Breast epithelium (tissue), 4 donors: Measurements from ENCODE around the gene MFSD2B. TPM values are rescaled to one million over a fixed set of nuclear protein-coding genes. Genes with fewer than 3 reads are reported as not detected.
"Not testable (repeated sequence)": the region's sequence is repeated elsewhere in the genome, so short reads cannot be mapped to it uniquely, and the experiment has no call there.

Experiments
- DNase-seq, 2 donors: peaks; one replicate each; pipeline ENCODE4 v3.0.0-alpha.2; 2019; ENCODE audit warnings: low spot score in 2 of 2
- H3K27ac ChIP-seq, 2 donors: fragments of 200-600 bp; sonication (generic) in 1 of 2; one replicate each; pipeline ENCODE4 v1.5.1; 2016 to 2019; ENCODE audit warnings: mild to moderate bottlenecking in 1 of 2
- H3K27me3 ChIP-seq, 2 donors: fragments of 200-600 bp; sonication (generic) in 1 of 2; one replicate each; pipeline versions ENCODE4 v1.5.1 to v1.6.0; 2017 to 2019; ENCODE audit warnings: control low read depth in 1 of 2, mild to moderate bottlenecking in 1 of 2
- H3K36me3 ChIP-seq: fragments of 200-600 bp; one replicate; pipeline ENCODE4 v1.5.1; 2019
- H3K4me1 ChIP-seq, 2 donors: fragments of 200-600 bp; sonication (generic); one replicate each; pipeline ENCODE4 v1.5.1; 2016 to 2019; ENCODE audit warnings: control low read depth in 1 of 2
- H3K4me3 ChIP-seq, 3 donors: fragments of 200-600 bp; sonication (generic); 1 replicate in 2 of 3; 2 replicates in 1 of 3; pipeline ENCODE4 v1.5.1; 2016 to 2019; ENCODE audit warnings: mild to moderate bottlenecking in 3 of 3, moderate library complexity in 2 of 3
- H3K9me3 ChIP-seq, 2 donors: fragments of 200-600 bp; sonication (generic) in 1 of 2; one replicate each; pipeline ENCODE4 v1.5.1; 2016 to 2019; ENCODE audit warnings: control low read depth in 1 of 2
- POLR2A ChIP-seq: fragments of 450-650 bp; IDR thresholded peaks from one replicate; pipeline ENCODE4 v1.6.1; 2016; ENCODE audit warnings: antibody characterized with exemption, mild to moderate bottlenecking, moderate library complexity
- POLR2AphosphoS5 ChIP-seq, 3 donors: sonication (generic); formaldehyde crosslinking; IDR thresholded peaks; one replicate each; pipeline ENCODE4 v1.6.1; 2017; ENCODE audit warnings: antibody characterized with exemption in 3 of 3
- intact Hi-C: fragments of 100-400 bp; cut with DNase I; formaldehyde crosslinking; loops from one replicate; pipeline ENCODE4 v1.15.1; 2023; ENCODE audit warnings: low total_unique reads
- total RNA-seq, 3 donors: library from RNA; depleted of rRNA; stranded (reverse); fragments of >200 nt; gene quantifications; one replicate each; pipeline ENCODE4 v1.1.0, GENCODE V29; 2016
- TF ChIP-seq, protein P1 (sequence below), 3 donors: fragments of 450-650 bp; IDR thresholded peaks; one replicate each; pipeline ENCODE4 v1.5.1; 2016 to 2017; ENCODE audit warnings: antibody characterized with exemption in 3 of 3, mild to moderate bottlenecking in 3 of 3, moderate library complexity in 3 of 3

The MFSD2B gene
- total RNA-seq, 3 donors from 2014 or later = not detected

DNA sequence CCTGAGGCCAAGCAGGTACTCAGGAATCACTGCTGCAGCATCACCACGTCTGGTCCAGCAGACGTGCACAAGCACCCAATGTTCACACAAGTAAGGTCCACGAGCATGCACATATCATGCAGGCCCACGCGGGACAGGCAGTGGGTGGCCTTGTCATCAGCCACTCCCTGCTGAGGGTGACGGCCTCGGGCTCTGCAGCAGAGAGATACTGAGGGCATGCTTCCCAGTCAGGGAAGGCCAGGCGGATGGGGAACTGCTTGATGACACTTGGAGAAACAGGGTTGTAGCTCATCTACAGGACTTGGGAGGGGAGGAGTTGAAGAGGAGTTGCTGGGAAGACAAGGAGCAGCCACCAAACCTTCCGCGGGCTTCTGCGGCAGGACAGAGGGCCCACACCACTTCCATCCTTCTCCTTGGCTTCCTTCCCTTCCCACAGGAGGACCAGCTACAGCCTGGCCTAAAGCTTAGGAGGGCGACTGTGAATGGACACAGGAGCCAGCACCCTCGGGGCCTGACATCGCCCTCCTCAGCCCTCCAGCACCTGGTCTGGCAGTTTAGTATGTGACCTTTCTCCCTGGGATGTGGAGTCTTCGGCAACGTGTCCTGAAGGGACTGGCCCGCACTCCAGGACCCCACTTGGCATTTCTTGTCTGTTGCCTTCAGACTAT is 15.2 kb downstream of the MFSD2B start:
- H3K36me3 ChIP-seq = no peaks in the 10 kb centered on the region
- no peak for DNase-seq
- no peak for TF ChIP-seq POLR2AphosphoS5 (IDR thresholded peaks at IDR 0.05)
- no peak for TF ChIP-seq POLR2A
- TF ChIP-seq, protein P1, sequence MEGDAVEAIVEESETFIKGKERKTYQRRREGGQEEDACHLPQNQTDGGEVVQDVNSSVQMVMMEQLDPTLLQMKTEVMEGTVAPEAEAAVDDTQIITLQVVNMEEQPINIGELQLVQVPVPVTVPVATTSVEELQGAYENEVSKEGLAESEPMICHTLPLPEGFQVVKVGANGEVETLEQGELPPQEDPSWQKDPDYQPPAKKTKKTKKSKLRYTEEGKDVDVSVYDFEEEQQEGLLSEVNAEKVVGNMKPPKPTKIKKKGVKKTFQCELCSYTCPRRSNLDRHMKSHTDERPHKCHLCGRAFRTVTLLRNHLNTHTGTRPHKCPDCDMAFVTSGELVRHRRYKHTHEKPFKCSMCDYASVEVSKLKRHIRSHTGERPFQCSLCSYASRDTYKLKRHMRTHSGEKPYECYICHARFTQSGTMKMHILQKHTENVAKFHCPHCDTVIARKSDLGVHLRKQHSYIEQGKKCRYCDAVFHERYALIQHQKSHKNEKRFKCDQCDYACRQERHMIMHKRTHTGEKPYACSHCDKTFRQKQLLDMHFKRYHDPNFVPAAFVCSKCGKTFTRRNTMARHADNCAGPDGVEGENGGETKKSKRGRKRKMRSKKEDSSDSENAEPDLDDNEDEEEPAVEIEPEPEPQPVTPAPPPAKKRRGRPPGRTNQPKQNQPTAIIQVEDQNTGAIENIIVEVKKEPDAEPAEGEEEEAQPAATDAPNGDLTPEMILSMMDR (IDR thresholded peaks at IDR 0.05) = no peak

DNA sequence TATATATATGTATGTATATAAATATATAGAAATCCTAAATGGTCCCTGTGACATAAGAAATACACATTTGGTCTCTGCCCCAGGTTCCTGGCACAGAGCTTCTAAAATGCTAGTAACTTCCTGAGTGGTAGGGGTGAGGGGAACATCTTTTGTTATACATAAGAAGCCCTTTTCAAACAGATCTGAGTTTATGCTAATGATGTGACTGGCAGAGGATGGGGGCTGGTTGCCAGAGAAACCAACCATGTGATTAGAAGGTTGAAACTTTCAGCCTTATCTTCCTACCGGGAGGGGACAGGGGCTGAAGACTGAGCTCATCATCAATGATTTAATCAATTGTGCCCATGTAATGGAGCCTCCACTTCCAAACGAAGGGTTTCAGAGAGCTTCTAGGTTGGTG is 16.3 kb downstream of the MFSD2B start:
- Histone ChIP-seq H3K27ac (no peak overlapping the region), H3K9me3 (no peaks in the 10 kb centered on the region), H3K4me3 (no peak overlapping the region), H3K27me3 (no peaks in the 10 kb centered on the region), H3K36me3 (peaks cover 6% of the 10 kb centered on the region), H3K4me1 (no peaks in the 10 kb centered on the region)
- DNase-seq = no peak
- TF ChIP-seq, protein P1 (IDR thresholded peaks at IDR 0.05) = no peak
- TF ChIP-seq POLR2AphosphoS5 (IDR thresholded peaks at IDR 0.05) (no peak), POLR2A (no peak)
- intact Hi-C loops = no loop called here

More for the DNA sequence above, 15.2 kb downstream of the MFSD2B start:
- H3K4me3 ChIP-seq = no peak overlapping the region
- no peaks in the 10 kb centered on the region for H3K4me1 ChIP-seq
- H3K27ac ChIP-seq = no peak overlapping the region
- no peaks in the 10 kb centered on the region for H3K9me3 ChIP-seq
- no peaks in the 10 kb centered on the region for H3K27me3 ChIP-seq
- intact Hi-C loops = no loop called here

DNA sequence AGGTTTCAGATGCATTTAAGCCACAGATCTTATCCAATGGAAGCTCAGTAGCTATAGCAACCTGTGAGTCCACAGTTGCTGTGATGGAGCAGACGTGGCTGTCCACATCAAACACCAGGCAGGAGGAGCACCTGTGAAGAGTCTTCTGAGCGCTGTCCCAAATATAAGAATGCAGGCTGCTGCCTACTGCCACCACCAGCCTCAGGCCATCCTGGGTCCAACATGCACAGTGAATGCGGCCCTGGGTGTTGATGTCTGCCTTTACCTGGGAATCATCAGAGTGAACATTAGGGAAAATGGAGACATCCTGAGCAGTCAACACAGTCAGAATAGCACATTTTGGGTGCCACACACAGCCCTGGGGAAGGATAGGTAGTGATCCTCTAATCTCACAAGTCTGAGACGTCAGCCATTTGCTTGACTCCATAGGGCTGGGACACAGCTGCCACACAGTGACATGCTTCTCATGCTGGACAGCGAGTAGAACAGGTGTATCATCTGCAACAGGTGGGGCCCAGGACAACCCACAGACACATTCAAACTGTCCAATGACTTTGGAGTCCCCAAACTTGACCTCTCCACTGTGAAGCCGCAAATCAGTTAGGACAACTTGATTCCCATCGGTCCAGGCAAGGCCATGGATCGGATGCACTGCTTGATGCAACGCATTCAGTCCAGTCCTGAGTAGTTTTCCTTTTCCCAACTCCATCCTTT is 29.1 kb downstream of the MFSD2B start:
- no peak overlapping the region for H3K4me3 ChIP-seq
- H3K27me3 ChIP-seq = no peaks in the 10 kb centered on the region
- no peak for DNase-seq
- no peak overlapping the region for H3K27ac ChIP-seq
- intact Hi-C loops = no loop called here
- no peaks in the 10 kb centered on the region for H3K9me3 ChIP-seq
- H3K4me1 ChIP-seq = no peaks in the 10 kb centered on the region
- no peaks in the 10 kb centered on the region for H3K36me3 ChIP-seq
- no peak for TF ChIP-seq POLR2A
- TF ChIP-seq, protein P1 (IDR thresholded peaks at IDR 0.05) = no peak
- no peak for TF ChIP-seq POLR2AphosphoS5 (IDR thresholded peaks at IDR 0.05)

DNA sequence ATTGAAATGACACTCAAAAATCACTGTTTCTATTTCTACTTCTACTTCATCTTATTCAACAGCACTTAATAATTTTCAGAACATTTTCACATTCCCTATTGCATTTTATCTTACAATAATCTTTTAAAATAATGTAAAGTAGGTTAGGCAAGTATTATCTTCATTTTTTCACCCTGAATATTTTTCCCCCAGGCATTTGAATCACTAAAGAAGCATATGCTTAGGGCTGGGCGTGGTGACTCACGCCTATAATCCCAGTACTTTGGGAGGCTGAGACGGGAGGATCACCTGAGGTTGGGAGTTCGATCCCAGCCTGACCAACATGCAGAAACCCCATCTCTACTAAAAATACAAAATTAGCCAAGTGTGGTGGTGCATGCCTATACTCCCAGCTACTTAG is 30.6 kb downstream of the MFSD2B start:
- intact Hi-C loops = no loop called here
- TF ChIP-seq POLR2AphosphoS5 (IDR thresholded peaks at IDR 0.05) = no peak
- TF ChIP-seq, protein P1 (IDR thresholded peaks at IDR 0.05) = no peak
- no peaks in the 10 kb centered on the region for H3K36me3 ChIP-seq
- no peak for DNase-seq
- no peaks in the 10 kb centered on the region for H3K4me1 ChIP-seq
- H3K9me3 ChIP-seq = no peaks in the 10 kb centered on the region
- H3K27ac ChIP-seq = no peak overlapping the region
- H3K27me3 ChIP-seq = no peaks in the 10 kb centered on the region
- H3K4me3 ChIP-seq = no peak overlapping the region

DNA sequence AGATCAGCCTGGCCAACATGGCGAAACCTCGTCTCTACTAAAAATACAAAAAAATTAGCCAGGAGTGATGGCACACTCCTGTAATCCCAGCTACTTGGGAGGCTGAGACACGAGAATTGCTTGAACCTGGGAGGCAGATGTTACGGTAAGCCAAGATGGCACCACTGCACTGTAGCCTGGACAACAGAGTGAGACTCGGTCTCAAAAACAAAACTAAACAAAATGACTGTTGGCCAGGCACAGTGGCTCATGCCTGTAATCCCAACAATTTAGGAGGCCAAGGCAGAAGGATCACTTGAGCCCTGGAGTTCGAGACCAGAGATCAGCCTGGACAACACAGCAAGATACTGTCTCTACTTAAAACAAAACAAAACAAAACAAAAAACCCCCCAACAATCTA is 33.2 kb downstream of the MFSD2B start:
- DNase-seq, H3K4me3 ChIP-seq, H3K27ac ChIP-seq, H3K27me3 ChIP-seq, H3K9me3 ChIP-seq, H3K36me3 ChIP-seq, intact Hi-C loops, H3K4me1 ChIP-seq: not testable (repeated sequence)
